ENCODE results near the gene STEAP1.
"Not testable (repeated sequence)": the region's sequence is repeated elsewhere in the genome, so short reads cannot be mapped to it uniquely, and the experiment has no call there.

GRCh38 chr7:90120205-90120604, 34.1 kb upstream of the STEAP1 start:
- not testable (repeated sequence) for TF ChIP-seq EZH2phosphoT487 (IDR thresholded peaks at IDR 0.05; ENCODE audit: low read depth); CTCF (IDR thresholded peaks at IDR 0.05; ENCODE audit: low read depth, low read length)

Measured in OCI-LY3 (cell line).